ENCODE results near the gene PIP4P1.
"Not testable (repeated sequence)": the region's sequence is repeated elsewhere in the genome, so short reads cannot be mapped to it uniquely, and the experiment has no call there.

PIP4P1 gene

GRCh38 chr14:20461225-20462141, at the start of gene PIP4P1:
Gene PIP4P1, minus strand, starts transcription at chr14:20461434. Its CDS starts 109 bp downstream, at chr14:20461325.
- FAIRE-seq, result peak; percentile 99

- FAIRE-seq, result no peak
Observed at GRCh38 chr14:20508367-20508766, 47.1 kb upstream of the PIP4P1 start.

GRCh38 chr14:20507537-20507936, 46.3 kb upstream of the PIP4P1 start:
- FAIRE-seq, result not testable (repeated sequence)

- FAIRE-seq, result not testable (repeated sequence)
Observed at GRCh38 chr14:20506752-20507151, 45.5 kb upstream of the PIP4P1 start.

DNA sequence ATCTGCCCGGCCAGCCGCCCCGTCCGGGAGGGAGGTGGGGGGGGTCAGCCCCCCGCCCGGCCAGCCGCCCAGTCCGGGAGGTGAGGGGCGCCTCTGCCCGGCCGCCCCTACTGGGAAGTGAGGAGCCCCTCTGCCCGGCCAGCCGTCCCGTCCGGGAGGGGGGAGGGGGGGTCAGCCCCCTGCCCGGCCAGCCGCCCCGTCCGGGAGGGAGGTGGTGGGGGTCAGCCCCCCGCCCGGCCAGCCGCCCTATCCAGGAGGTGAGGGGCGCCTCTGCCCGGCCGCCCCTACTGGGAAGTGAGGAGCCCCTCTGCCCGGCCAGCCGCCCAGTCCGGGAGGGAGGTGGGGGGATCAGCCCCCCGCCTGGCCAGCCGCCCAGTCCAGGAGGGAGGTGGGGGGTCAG, 45.0 kb upstream of the PIP4P1 start:
- FAIRE-seq, result not testable (repeated sequence)

DNA sequence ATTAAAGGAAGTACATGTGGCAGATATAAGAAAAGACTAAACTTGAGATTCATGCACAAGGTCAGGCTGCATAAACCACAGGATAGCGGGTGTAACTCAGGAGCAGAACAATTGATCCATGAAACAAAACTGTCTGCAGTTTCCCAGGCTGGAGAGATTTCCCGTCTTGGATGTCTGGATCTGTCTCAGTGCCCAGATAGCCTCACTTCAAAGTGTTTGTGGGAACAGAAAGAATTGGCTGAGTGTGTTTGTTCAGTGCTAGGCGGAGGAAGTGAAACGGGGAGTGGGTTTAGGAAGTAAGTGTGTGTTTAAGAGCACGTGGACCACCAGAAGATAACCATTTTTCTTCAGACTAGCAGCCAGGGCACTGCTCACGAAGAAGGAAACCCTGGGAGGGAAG, 42.7 kb upstream of the PIP4P1 start:
- FAIRE-seq, result no peak

GRCh38 chr14:20501346-20501745, 40.1 kb upstream of the PIP4P1 start:
- no peak for FAIRE-seq

- FAIRE-seq, result no peak
Observed at GRCh38 chr14:20499881-20500280, 38.6 kb upstream of the PIP4P1 start.

DNA sequence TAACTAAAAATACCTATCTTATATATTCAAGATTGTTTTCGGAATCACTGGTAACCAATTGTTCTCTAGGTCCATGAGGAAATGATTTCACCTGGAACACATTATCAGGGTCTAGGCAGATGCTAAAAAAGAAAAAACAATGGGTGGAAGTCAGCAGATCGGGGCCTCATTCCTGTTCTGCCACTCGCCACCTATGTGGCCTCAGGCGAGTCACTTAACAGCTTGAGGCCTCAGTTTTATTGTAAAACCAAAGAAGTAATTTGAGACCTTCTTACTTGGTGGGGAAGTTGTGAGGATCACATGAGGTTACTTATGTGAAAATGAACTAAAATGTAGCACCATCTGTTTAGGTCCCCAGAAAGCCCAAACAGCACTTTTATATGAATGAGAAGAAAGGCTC, 37.9 kb upstream of the PIP4P1 start:
- no peak for FAIRE-seq

DNA sequence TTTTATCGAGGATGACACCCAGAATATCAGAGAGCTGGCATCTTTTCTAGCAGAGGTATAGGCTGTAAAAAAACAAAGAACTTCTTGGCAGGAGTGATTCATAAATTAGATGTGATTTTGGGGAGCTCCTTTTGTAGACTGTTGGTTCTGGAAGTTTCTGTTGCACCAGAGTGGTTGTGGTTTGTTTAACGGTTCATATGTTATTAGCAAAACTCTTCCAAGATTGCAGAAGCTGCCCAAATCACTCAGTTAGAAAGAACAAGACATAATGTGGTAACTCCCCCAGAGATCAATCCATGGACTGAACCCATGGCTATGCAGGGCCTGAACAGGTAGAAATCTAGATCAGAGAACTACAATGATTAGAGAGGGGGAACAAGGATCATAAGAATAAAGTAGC, 37.4 kb upstream of the PIP4P1 start:
- no peak for FAIRE-seq

DNA sequence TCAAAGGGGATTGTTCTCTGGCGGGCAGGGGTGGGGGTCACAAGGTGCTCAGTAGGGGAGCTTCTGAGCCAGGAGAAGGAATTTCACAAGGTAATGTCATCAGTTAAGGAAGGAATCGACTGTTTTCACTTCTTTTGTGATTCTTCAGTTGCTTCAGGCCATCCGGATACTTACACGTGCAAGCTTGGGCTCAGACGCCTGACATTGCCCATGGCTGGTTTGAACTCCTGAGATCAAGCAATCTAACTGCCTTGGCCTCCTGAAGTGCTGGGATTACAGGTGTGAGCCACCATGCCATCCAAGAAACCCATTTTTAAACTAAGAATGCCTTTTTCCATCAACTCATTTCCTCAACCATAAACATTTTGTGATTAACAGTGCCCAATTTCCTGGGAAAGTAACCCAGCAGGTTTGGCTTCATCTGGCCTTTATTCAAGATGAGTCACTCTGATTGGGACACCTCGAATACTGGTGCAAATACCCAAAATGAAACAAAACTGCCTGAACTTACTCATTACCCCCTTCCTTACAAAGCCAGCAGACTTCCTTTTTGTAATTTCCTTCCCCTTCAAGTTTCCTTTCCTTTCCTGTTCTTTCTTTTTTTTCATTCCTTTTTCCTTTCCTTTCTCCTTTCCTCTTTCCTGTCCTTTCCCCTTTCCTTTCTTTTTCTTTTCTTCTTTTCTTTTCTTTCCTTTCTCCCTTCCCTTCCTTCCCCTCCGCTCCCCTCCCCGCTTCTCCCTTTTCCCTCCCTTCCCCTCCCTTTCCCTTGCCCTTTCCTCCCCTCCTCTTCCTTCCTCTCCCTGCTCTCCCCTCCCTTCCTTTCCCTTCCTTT, 33.9 kb upstream of the PIP4P1 start:
- no peak for FAIRE-seq

DNA sequence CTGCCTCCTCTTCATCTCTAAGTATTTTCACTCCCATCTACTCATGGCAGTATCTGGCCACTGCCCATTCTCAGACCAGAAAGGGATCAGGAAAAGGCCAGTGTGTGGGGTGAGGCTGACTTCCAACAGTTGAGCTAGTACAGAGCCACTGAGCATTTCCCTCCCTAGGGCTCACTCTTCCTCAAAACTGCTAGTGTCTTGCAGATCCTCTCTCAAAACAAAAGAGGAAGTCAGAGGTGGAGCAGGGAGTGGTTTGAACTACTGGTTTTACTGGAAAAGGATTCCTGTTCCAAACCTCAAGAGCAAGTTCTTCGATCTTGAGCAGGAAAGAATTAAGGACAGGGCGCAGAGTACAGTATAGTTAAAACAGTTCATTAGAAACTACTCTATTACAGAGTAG, 32.4 kb upstream of the PIP4P1 start:
- FAIRE-seq, result no peak

- FAIRE-seq, result no peak
Observed at GRCh38 chr14:20492486-20492885, 31.3 kb upstream of the PIP4P1 start.

GRCh38 chr14:20490563-20490962, 29.3 kb upstream of the PIP4P1 start:
- no peak for FAIRE-seq

DNA sequence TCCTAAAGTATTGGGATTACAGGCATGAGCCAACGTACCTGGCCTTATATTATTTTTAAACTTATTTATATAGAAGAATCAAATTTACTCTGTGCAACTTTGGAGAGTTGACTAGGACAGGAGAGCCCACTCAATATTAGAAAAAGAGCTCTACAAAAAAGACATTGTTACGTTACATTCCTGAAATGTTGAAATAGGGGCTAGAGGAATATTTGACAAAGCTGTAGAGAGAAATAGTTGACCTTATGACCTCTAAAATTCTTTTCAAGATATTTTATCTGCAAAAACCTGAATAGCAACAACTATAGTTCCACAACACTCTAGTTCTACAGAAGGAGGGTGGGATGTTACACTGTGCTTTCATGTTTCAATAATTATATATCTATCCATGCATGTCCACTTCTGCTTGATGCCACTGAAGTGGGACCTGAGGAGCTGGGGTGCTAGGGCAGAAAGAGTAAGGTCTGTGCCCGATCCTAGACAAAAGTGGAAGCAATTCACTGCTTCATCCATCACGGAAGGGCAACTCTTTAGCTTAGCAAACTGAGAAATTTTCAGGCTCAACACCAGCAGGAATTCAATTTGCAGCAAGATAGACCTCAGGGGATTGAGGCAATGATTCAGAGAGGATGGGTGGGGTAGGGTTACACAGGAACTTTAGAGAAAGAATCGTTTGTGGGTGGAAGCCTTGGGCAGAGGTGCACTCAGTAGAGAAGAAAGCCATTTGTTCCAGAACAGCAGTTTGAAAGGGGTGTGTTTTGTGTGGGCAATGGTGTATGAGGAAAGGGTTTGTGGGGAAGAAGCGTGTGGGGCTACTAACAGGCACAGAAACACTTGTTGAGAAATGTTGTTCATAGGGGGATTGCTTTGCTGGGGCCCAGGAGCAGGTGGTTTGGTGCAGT, 28.1 kb upstream of the PIP4P1 start:
- no peak for FAIRE-seq

DNA sequence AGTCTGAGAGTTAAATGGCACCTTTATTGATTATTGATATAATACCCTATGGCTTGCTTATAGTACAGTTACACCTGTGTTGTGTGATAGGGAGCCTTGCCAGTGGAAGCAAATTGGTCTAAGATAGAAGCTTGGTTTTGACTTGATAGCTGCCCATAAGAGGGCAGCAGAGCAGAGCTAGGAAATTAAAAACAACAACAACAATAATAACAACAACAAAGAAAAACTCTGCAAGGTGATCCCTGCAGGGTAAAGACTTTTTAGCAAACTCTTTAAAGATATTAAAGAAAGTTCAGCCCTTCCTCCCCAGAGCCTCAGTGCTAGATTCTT, 26.1 kb upstream of the PIP4P1 start:
- FAIRE-seq, result no peak

- no peak for FAIRE-seq
Observed at GRCh38 chr14:20486684-20487395, 25.6 kb upstream of the PIP4P1 start.

GRCh38 chr14:20485900-20486299, 24.7 kb upstream of the PIP4P1 start:
- FAIRE-seq, result no peak

GRCh38 chr14:20482382-20482781, 21.1 kb upstream of the PIP4P1 start:
- no peak for FAIRE-seq

DNA sequence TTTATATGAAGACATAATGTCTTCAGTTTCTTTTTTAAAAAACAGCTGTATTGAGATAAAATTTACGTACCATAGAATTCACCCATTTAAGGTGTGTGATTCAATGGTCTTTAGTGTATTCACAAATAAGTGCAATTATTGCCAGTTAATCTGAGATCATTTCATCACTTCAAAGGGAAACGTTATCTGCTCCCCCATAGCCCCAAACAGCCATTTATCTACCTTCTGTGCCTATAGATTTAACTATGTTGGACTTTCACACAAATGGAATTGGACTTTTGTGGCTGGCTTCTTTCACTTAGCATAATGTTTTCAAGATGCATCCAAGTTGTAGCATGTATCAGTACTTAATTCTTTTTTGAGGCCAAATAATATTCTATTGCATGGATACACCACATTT, 17.7 kb upstream of the PIP4P1 start:
- no peak for FAIRE-seq

DNA sequence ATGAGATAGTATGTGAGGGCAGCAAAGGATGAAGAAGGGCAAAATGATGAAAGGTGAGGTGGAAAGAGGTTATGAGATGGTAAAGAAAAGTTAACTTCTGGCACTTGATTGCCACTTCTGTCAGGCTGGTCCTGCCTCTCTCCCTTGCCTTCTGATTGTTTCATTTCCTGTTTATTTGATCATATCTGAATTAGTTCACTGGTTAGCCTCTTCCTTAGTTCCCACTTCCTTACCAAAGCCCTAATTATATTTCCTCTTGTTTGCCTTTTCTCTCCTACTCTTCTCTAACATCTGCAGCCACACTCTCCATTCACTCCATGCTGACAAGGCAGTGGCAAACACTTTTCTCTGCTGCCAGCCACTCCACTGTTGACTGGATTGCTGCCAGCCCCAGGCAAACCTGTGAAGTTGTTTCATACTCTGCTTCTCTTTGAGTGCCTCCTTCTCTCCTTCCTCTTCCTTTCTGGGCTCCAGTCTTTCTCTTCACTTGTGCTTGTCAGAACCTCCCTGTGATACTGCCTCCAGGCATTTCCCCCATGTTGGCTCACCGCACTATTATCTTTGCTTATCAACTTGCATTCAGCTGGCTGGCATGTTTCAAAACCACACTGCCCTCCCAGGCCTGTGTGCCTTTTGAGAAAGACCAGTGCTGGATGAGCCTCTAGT, 16.1 kb upstream of the PIP4P1 start:
- no peak for FAIRE-seq

DNA sequence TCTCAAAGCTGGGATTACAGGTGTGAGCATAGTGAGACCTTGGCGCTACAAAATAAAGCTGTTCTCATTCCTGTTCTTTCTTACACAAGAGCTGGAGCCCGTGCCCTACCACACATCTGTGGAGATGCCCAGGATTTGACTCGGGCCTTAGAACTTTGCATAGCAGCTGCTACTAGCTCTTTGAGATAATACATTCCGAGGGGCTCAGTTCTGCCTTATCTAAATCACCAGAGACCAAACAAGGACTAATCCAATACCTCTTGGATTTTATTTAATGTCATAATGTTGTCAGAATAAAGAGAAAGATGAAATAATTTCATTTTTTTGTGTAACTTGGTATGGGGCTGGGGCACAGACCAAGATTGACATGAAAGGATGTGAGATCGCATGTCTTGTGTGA, 15.5 kb upstream of the PIP4P1 start:
- no peak for FAIRE-seq
